ENCODE measurements around the gene COPG2.
"Not testable (repeated sequence)": the region's sequence is repeated elsewhere in the genome, so short reads cannot be mapped to it uniquely, and the experiment has no call there.

Gene COPG2

DNA sequence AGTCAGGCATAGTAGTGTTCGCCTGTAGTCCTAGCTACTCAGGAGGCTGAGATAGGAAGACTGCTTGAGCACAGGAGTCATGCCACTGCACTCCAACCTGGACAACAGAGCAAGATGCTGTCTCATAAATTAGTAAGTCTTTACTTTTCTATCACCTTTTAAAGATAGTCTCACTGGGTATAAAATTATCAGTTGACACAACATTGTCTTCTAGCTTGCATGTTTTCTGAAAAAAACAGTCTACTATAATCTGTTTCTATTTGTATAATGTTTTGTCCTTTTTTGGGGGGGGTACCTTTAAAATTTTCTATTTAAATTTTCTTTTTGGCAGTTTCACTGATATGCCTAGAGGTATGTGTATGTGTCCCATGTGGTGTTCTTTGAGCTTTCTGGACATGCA lies 39.6 kb downstream of the COPG2 start:
- DNase-seq (ENCODE audit: low read depth), result no peak
- no peak overlapping the region for H3K4me3 ChIP-seq (ENCODE audit: low read length)
- TF ChIP-seq CTCF (conservative IDR thresholded peaks at IDR 0.05; ENCODE audit: low read length), result no peak

DNA sequence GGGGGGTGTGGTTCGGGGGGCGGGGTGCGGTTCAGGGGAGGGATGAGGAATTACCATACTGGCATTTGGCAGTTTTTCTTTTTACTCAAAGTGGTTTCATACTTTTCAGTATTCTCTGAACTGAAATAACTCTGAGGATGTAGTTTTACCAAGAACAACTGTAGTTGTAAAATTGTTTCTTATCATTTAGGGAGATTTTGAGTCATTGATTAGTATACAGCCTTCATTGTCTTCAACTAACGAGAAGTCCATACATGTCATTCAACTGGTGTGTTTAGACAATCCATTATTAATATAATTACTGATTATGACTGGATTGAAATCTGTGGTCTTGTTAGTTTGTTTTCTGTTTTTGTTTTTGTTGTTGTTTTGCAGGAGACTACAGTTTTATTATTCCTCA lies 40.8 kb downstream of the COPG2 start:
- H3K4me3 ChIP-seq (ENCODE audit: low read length), result no peak overlapping the region
- TF ChIP-seq CTCF (conservative IDR thresholded peaks at IDR 0.05; ENCODE audit: low read length), result no peak
- no peak for DNase-seq (ENCODE audit: low read depth)

GRCh38 chr7:130622866-130623265 lies 45.7 kb downstream of the COPG2 start:
- DNase-seq (ENCODE audit: low read depth), result peak; percentile 6
- TF ChIP-seq CTCF (conservative IDR thresholded peaks at IDR 0.05; ENCODE audit: low read length), result no peak
- no peak overlapping the region for H3K4me3 ChIP-seq (ENCODE audit: low read length)

- no peak overlapping the region for H3K4me3 ChIP-seq (ENCODE audit: low read length)
- DNase-seq (ENCODE audit: low read depth), result no peak
- TF ChIP-seq CTCF (conservative IDR thresholded peaks at IDR 0.05; ENCODE audit: low read length), result no peak
Observed at GRCh38 chr7:130615583-130615982, 53.0 kb downstream of the COPG2 start.

DNA sequence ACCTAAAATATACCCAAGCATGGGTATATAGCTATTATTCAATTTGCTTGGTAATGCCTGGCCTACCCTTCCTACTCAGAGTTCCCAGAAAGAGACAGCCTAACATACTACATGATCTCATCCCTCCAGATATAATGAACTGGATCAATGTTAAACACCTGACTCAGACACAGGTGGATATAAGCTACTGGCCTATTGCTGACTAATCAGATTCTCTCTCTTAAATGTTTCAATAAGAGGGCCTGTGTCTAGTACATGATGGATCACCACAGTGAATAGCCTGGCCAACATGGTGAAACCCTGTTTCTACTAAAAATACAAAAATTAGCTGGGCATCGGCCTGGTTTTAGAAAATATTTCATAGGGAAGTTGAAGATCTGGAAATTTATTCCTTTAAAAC lies 54.1 kb downstream of the COPG2 start:
- H3K4me3 ChIP-seq (ENCODE audit: low read length), result no peak overlapping the region
- TF ChIP-seq CTCF (conservative IDR thresholded peaks at IDR 0.05; ENCODE audit: low read length), result no peak
- DNase-seq (ENCODE audit: low read depth), result no peak

DNA sequence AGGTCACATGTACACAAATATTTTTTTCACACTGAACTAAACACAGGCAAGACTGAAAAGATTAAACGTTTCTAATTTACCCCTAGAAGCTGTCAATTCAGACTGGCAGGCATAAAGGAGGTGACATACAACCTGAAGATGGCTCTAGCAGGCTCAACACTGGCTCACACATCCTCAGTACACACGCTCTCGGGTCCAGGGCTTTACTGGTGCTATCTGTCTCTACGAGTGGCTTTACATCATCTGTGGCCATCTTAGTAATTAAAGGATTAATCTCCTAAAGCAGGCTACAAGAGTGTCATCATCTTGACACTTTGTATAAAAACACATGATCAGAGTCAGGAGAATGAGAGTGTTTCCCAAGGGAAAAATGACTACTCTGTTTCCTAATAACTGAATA lies 57.3 kb downstream of the COPG2 start:
- no peak for TF ChIP-seq CTCF (conservative IDR thresholded peaks at IDR 0.05; ENCODE audit: low read length)
- no peak overlapping the region for H3K4me3 ChIP-seq (ENCODE audit: low read length)
- DNase-seq (ENCODE audit: low read depth), result no peak

DNA sequence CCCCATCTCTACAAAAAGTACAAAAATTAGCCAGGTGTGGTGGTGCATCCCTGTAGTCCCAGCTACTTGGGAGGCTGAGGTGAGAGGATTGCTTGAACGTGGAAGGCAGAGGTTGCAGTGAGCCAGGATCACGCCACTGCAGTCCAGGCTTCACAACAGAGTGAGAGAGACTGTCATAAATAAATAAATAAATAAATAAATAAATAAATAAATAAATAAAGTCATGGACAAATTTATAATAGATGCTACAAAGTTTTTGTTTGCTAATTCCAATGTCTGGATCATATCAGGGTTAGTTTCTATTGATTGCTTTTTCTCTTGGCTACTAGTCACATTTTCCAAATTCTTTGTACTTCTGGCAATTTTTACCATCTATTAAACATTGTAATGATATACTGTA lies 61.5 kb downstream of the COPG2 start:
- not testable (repeated sequence) for H3K4me3 ChIP-seq (ENCODE audit: low read length); DNase-seq (ENCODE audit: low read depth)

DNA sequence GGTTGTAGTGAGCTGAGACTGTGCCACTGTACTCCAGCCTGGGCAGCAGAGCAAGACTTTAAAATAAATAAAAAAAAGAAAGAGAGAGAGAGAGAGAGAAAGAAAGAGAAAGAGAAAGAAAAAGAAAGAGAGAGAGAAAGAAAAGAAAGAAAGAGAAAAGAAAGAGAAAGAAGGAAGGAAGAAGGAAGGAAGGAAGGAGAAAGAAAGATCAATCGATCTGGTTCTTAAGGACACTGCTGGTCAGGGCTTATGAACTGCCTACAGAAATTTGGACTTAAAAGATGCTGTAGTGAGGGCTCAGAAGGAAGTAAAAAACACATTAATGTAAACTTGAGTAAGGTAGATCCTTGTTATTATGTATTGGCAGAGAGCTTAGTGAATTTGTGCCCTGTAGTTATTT lies 62.4 kb downstream of the COPG2 start:
- no peak for TF ChIP-seq CTCF (conservative IDR thresholded peaks at IDR 0.05; ENCODE audit: low read length)
- no peak for DNase-seq (ENCODE audit: low read depth)
- no peak overlapping the region for H3K4me3 ChIP-seq (ENCODE audit: low read length)
